HL-60 (cell line): Measurements from ENCODE around the gene STUM.

ENCODE experiments used
- CTCF ChIP-seq: IDR thresholded peaks from one replicate; pipeline ENCODE4 v1.5.1; 2011; ENCODE audit warnings: low read length, control low read depth, inconsistent platforms; ENCODE audit not compliant: insufficient read depth
- POLR2AphosphoS5 ChIP-seq: IDR thresholded peaks from 2 replicates; pipeline ENCODE4 v1.6.1; 2012; ENCODE audit warnings: low read depth
- REST ChIP-seq: IDR thresholded peaks from 2 replicates; pipeline ENCODE4 v1.6.1; 2012; ENCODE audit warnings: low read depth; ENCODE audit not compliant: insufficient replicate concordance

- TF ChIP-seq REST (no peak), CTCF (no peak), POLR2AphosphoS5 (no peak)
Measured at GRCh38 chr1:226575739-226576378, 27.3 kb downstream of the STUM start.
